Choroid plexus epithelial cell (primary cell): ENCODE data around the gene PAK1.

Experiments used
- DNase-seq: peaks from one replicate; pipeline ENCODE4 v3.0.0-alpha.2; 2010; ENCODE audit warnings: low read depth
- H3K4me3 ChIP-seq: 2 replicates; pipeline ENCODE4 v1.5.1; 2011; ENCODE audit warnings: low read depth, mild to moderate bottlenecking, control low read depth, low read length, moderate library complexity
- TF ChIP-seq, protein P1 (sequence below): conservative IDR thresholded peaks from 2 replicates; pipeline ENCODE4 v1.5.1; 2011; ENCODE audit warnings: low read depth, mild to moderate bottlenecking, control low read depth, inconsistent platforms, low read length, moderate library complexity

The PAK1 gene

DNA sequence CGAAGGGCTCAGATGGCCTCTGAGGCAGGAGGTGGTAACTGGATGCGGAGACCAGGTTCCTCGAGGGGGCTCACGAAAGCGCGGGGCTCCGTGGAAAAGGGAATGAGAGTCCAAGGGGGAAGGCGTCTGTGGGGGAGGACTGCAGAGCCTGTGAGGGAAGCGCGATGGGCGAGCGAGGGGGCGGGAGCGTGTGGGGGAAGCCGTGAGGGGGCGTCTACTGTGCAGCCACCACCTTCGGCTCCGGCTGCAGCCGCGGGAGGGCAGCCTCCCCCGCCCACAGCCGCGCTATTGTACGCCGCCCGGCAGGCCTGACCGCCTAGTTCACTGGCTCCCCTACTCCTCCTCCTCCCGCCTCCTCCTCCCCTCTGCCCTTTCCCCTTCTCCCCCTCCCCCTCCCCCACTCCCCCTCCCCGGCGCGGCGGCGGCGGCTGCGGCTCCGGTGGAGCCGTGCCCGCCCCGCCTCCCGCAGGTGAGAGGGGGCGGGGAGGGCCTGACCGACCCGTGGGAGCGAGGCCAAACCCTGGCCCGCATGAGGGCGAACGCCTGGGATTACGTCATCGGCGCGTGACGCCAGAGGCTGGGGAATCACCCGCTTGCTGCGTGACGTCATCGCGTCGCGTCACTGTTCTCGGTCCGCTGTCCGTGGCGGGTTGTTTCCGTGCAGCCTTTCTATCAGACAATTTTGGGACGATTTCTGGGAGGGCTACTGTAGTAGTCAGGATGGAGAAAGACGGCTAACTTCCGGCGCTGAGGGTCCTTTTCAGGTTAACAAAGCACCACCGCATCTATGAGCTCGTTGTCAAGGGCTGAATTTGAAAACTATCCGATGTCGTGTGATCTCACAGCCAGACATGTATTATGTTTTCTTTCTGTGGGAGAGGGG is at the start of gene PAK1:
PAK1 (minus strand) TSS at position 294 of the 883 bp plus-strand sequence. CDS start 81,574 bp downstream, outside the sequence.
- TF ChIP-seq, protein P1, sequence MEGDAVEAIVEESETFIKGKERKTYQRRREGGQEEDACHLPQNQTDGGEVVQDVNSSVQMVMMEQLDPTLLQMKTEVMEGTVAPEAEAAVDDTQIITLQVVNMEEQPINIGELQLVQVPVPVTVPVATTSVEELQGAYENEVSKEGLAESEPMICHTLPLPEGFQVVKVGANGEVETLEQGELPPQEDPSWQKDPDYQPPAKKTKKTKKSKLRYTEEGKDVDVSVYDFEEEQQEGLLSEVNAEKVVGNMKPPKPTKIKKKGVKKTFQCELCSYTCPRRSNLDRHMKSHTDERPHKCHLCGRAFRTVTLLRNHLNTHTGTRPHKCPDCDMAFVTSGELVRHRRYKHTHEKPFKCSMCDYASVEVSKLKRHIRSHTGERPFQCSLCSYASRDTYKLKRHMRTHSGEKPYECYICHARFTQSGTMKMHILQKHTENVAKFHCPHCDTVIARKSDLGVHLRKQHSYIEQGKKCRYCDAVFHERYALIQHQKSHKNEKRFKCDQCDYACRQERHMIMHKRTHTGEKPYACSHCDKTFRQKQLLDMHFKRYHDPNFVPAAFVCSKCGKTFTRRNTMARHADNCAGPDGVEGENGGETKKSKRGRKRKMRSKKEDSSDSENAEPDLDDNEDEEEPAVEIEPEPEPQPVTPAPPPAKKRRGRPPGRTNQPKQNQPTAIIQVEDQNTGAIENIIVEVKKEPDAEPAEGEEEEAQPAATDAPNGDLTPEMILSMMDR, result peak; percentile 31
- DNase-seq, result peak; percentile 78
- peak within 1 kb of the TSS; percentile 59 for H3K4me3 ChIP-seq

DNA sequence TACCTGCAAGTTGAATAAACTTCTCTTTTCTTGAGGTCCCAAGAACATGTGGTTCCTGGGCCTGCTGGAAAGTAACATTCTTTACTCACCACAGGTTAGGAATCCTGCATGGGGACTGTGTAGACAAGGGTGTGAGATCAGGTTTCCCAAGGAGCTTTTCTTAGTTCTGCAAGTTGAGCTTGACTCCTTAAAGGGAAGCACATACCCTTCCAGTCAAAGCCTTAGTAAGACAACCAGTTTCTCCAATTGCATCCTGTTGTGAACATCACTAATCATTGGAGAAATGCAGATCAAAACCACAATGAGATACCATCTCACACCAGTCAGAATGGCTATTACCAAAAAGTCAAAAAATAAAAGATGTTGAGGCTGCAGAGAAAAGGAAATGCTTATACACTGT is 48.3 kb upstream of the PAK1 start:
- TF ChIP-seq, protein P1, result no peak
- peak; percentile 35 for DNase-seq
- no peak overlapping the region for H3K4me3 ChIP-seq

DNA sequence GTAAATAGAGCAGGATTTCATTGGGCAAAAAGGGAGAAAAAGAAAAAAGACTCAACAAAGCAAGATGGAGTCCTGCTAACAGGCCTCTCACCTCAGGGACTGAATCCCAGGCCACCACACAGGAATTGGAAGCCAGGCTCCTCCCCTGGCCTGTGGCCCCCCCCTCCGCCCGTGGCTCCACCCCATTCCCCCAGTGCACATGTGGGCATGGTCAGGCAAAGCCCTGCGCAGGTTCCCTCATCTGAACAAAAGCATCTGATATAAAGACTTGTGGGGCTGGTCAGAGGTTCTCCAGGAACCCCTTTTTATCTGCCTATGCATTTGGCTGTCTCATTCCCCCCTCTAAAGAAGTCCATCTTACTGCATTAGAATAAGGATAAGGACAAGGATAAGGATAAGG is 46.0 kb upstream of the PAK1 start:
- no peak overlapping the region for H3K4me3 ChIP-seq
- TF ChIP-seq, protein P1, result no peak
- no peak for DNase-seq

DNA sequence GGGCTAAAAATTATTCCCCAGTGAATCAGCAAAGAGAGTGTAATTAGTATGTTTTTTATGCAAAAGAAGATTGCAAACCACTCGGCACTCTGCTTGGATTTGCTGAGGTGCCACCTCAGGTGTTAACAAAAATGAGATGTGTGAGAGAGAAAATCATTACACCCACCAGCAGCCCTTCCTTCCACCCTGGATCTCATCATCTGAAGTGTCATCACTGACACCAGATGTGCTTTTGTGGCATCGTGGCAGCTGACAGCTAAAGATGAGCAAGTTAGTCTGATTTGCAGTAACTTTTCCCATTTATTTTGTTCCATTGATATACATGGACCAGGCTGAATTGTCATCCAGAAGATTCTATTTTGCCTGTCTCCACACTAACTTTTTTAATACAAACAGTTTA is 44.6 kb upstream of the PAK1 start:
- TF ChIP-seq, protein P1, result no peak
- no peak for DNase-seq
- no peak overlapping the region for H3K4me3 ChIP-seq

DNA sequence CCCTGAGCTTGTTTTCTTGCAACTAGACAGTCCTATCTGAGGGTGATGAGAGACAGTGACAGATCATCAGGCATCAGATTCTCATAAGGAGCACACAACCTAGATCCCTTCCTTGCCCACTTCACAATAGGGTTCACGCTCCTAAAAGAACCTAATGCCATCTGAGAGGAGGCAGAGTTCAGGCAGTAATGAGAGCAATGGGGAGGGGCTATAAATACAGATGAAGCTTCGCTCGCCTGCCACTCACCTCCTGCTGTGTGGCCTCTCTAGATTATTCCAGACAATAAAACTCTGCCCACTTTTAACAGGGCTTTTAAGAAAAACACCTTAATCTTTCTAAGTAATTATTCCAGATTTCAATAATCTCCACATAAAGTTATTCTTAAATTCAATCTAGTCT is 43.9 kb upstream of the PAK1 start:
- H3K4me3 ChIP-seq, result no peak overlapping the region
- DNase-seq, result no peak
- TF ChIP-seq, protein P1, result no peak

DNA sequence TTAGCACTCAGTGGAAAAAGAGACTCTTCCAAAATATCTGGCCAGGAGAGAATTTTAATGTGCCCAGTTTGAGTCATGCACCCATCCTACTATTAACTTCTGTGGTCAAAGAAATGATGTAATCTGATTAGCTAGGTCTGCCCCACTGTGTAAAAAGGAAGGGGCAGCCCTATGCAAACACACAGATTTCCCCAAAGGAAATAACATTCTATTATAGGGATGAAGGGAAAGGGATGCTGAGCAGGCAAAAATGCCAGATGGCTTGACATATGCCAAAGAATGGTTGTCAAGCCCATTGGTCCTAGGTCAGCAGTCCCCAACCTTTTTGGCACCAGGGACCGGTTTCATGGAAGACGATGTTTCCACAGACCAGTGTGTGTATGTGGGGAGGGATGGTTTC is 43.3 kb upstream of the PAK1 start:
- H3K4me3 ChIP-seq, result no peak overlapping the region
- TF ChIP-seq, protein P1, result no peak
- no peak for DNase-seq

DNA sequence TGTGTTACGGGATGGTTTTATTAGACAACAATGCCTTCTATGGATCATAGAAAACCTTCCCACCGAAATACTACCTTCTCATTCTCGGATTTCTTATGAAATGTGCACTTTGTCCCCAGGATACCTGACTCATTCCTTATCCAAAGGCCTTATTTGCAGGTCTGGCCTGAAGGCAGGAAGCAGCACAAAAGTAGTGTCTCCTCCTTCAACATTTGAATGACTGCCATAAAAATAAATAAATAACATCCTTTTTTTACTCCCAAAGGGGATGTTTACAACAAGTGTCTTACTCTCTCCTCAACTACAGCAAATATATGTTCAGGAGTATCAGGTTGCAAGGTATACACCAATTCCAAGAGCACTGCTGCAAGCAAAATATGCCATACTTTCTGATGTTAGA is 41.6 kb upstream of the PAK1 start:
- no peak overlapping the region for H3K4me3 ChIP-seq
- no peak for DNase-seq
- TF ChIP-seq, protein P1, result no peak
